Peyer's patch (tissue), 4 donors: ENCODE data around the gene NPBWR2. TPM values are rescaled to one million over a fixed set of nuclear protein-coding genes. Genes with fewer than 3 reads are reported as not detected.
A peak's percentile ranks its signal among the peaks of the same experiment; 100 is the strongest.

ENCODE experiments used
- DNase-seq, 3 donors: peaks; one replicate each; pipeline ENCODE4 v3.0.0-alpha.2; 2017 to 2019
- H3K27ac ChIP-seq, 4 donors: fragments of 200-600 bp; sonication (generic); one replicate each; pipeline ENCODE4 v1.5.1; 2016 to 2019
- H3K27me3 ChIP-seq, 2 donors: fragments of 200-600 bp; sonication (generic); one replicate each; pipeline ENCODE4 v1.5.1; 2019
- H3K36me3 ChIP-seq, 3 donors: fragments of 200-600 bp; sonication (generic); one replicate each; pipeline ENCODE4 v1.5.1; 2016 to 2019
- H3K4me1 ChIP-seq, 4 donors: fragments of 200-600 bp; sonication (generic); one replicate each; pipeline ENCODE4 v1.5.1; 2016 to 2019
- H3K4me3 ChIP-seq, 4 donors: fragments of 200-600 bp; sonication (generic); 1 replicate in 3 of 4; 2 replicates in 1 of 4; pipeline ENCODE4 v1.5.1; 2016 to 2019; ENCODE audit warnings: mild to moderate bottlenecking in 1 of 4
- H3K9me3 ChIP-seq, 4 donors: fragments of 200-600 bp; sonication (generic); one replicate each; pipeline ENCODE4 v1.5.1; 2016 to 2019; ENCODE audit warnings: mild to moderate bottlenecking in 1 of 4
- CTCF ChIP-seq, 6 experiments: fragments of 450-650 bp in 4 of 6; fragments of 200-600 bp in 2 of 6; sonication (generic) in 1 of 6; IDR thresholded peaks; one replicate each; pipeline ENCODE4 v1.5.1; 2017 to 2019; ENCODE audit warnings: antibody characterized with exemption in 6 of 6, mild to moderate bottlenecking in 3 of 6, moderate library complexity in 1 of 6
- POLR2A ChIP-seq, 2 donors: fragments of 450-650 bp; IDR thresholded peaks; one replicate each; pipeline ENCODE4 v1.5.1; 2017; ENCODE audit warnings: antibody characterized with exemption in 2 of 2, mild to moderate bottlenecking in 2 of 2, moderate library complexity in 2 of 2
- total RNA-seq, 4 donors: library from RNA; depleted of rRNA; stranded (reverse); fragments of >200 nt; gene quantifications; one replicate each; pipeline ENCODE4 v1.1.0, GENCODE V29; 2016

Gene NPBWR2
- total RNA-seq, 4 donors from 2014 or later = not detected

GRCh38 chr20:64080813-64081623 lies 26.3 kb downstream of the NPBWR2 start:
- TF ChIP-seq POLR2A (IDR thresholded peaks at IDR 0.05) (no peak), CTCF (IDR thresholded peaks at IDR 0.05) (no peak)
- Histone ChIP-seq H3K27me3 (peaks cover 0 to 15% of the 10 kb centered on the region in 2 donors), H3K27ac (peak overlapping the region in 3 of 4 donors; percentile 73 to 95 (median 87)), H3K4me1 (peaks cover 0 to 40% (median 19%) of the 10 kb centered on the region in 4 donors), H3K4me3 (peak overlapping the region in 3 of 4 donors; percentile 63 to 81 (median 73)), H3K9me3 (no peaks in the 10 kb centered on the region), H3K36me3 (no peaks in the 10 kb centered on the region)
- DNase-seq = no peak

GRCh38 chr20:64080013-64080812 lies 27.2 kb downstream of the NPBWR2 start, which contains the start of gene OPRL1:
Gene OPRL1, plus strand, starts transcription at chr20:64080082. Its CDS starts 12,639 bp downstream, at chr20:64092721.
- H3K27ac ChIP-seq = peak within 1 kb of the TSS; percentile 73 to 95 (median 82)
- DNase-seq = peak in 1 of 3 donors; percentile 67
- TF ChIP-seq POLR2A (IDR thresholded peaks at IDR 0.05) (no peak), CTCF (IDR thresholded peaks at IDR 0.05) (no peak)
- H3K27me3 ChIP-seq = peaks cover 0 to 15% of the 10 kb centered on the region in 2 donors
- H3K4me3 ChIP-seq = peak within 1 kb of the TSS; percentile 63 to 81 (median 75)
- H3K9me3 ChIP-seq = no peaks in the 10 kb centered on the region
- H3K36me3 ChIP-seq = peaks cover 0 to 5% (median 0%) of the 10 kb centered on the region in 3 donors
- H3K4me1 ChIP-seq = peaks cover 0 to 40% (median 22%) of the 10 kb centered on the region in 4 donors

- TF ChIP-seq CTCF (IDR thresholded peaks at IDR 0.05) = no peak
- TF ChIP-seq POLR2A (IDR thresholded peaks at IDR 0.05) = no peak
- H3K4me1 ChIP-seq = peaks cover 0 to 39% (median 22%) of the 10 kb centered on the region in 4 donors
- no peaks in the 10 kb centered on the region for H3K9me3 ChIP-seq
- peaks cover 0 to 7% (median 0%) of the 10 kb centered on the region in 3 donors for H3K36me3 ChIP-seq
- peak within 1 kb of the TSS; percentile 63 to 81 (median 75) for H3K4me3 ChIP-seq
- DNase-seq = peak; percentile 71 to 94 (median 93)
- peaks cover 0 to 9% of the 10 kb centered on the region in 2 donors for H3K27me3 ChIP-seq
- peak within 1 kb of the TSS; percentile 73 to 95 (median 82) for H3K27ac ChIP-seq
Observed at GRCh38 chr20:64079273-64080012, 27.9 kb downstream of the NPBWR2 start, which contains the start of gene RGS19. Gene RGS19, minus strand, starts transcription at chr20:64079518. Its CDS starts 2,632 bp downstream, at chr20:64076886.

GRCh38 chr20:64078934-64079272 lies 28.5 kb downstream of the NPBWR2 start:
- Histone ChIP-seq H3K27me3 (peaks cover 0 to 5% of the 10 kb centered on the region in 2 donors), H3K4me1 (peaks cover 0 to 34% (median 19%) of the 10 kb centered on the region in 4 donors), H3K27ac (peak overlapping the region; percentile 73 to 95 (median 82)), H3K4me3 (peak overlapping the region; percentile 63 to 81 (median 75)), H3K36me3 (peaks cover 0 to 12% (median 0%) of the 10 kb centered on the region in 3 donors), H3K9me3 (no peaks in the 10 kb centered on the region)
- DNase-seq = no peak
- TF ChIP-seq POLR2A (IDR thresholded peaks at IDR 0.05) = no peak
- no peak for TF ChIP-seq CTCF (IDR thresholded peaks at IDR 0.05)
